Panc1 (cell line): ENCODE results near the gene POLG2. TPM values are rescaled to one million over a fixed set of nuclear protein-coding genes. Genes with fewer than 3 reads are reported as not detected.

Source experiments
- ATAC-seq: fragments of 200-7000 bp; cut with Tn5 transposase; 2 replicates; pipeline ENCODE4 v1.9.1; 2020; ENCODE audit warnings: mild to moderate bottlenecking, moderate library complexity
- BruUV-seq: library from RNA; stranded (reverse); fragments of 400-500 nt; replicated peaks from 2 replicates; lab custom pipeline; 2021; lab: Mats Ljungman, UMichigan
- CTCF ChIA-PET: fragments of 300-600 bp; sonication (Branson Sonifier 250); formaldehyde crosslinking; loops from one replicate; lab custom pipeline; 2022; ENCODE audit warnings: antibody characterized with exemption; lab: Charles Lee
- POLR2A ChIA-PET: fragments of 300-600 bp; sonication (Branson Sonifier 250); formaldehyde crosslinking; loops from one replicate; lab custom pipeline; 2022; ENCODE audit warnings: antibody characterized with exemption; lab: Charles Lee
- DNase-seq: peaks from one replicate; pipeline ENCODE4 v3.0.0-alpha.2; 2010; ENCODE audit warnings: low read depth, low spot score
- H3K27ac ChIP-seq: 2 replicates; pipeline ENCODE4 v1.5.1; 2011; ENCODE audit warnings: mild to moderate bottlenecking, low read length, inconsistent platforms
- H3K27me3 ChIP-seq: fragments of 200-500 bp; sonication (Bioruptor generic); 2 replicates; pipeline ENCODE4 v1.6.0; 2014; ENCODE audit warnings: low read length, inconsistent platforms; ENCODE audit not compliant: control insufficient read depth, insufficient read depth
- H3K36me3 ChIP-seq: fragments of 200-500 bp; sonication (Bioruptor generic); 2 replicates; pipeline ENCODE4 v1.5.1; 2014; ENCODE audit warnings: inconsistent platforms, mild to moderate bottlenecking, low read length, moderate library complexity; ENCODE audit not compliant: control insufficient read depth, insufficient read depth
- H3K4me1 ChIP-seq: 2 replicates; pipeline ENCODE4 v1.5.1; 2011; ENCODE audit warnings: inconsistent platforms, mild to moderate bottlenecking, low read length, moderate library complexity; ENCODE audit not compliant: control insufficient read depth, insufficient read depth
- H3K4me3 ChIP-seq, 2 experiments: 2 replicates each; pipeline ENCODE4 v1.5.1; 2011 to 2012; ENCODE audit warnings: low read depth in 2 of 2, low read length in 2 of 2, mild to moderate bottlenecking in 2 of 2, inconsistent platforms in 1 of 2, moderate library complexity in 1 of 2
- H3K9me3 ChIP-seq: fragments of 200-500 bp; sonication (Bioruptor generic); 2 replicates; pipeline ENCODE4 v1.5.1; 2014; ENCODE audit warnings: low read depth, mild to moderate bottlenecking, inconsistent platforms, low read length, moderate library complexity; ENCODE audit not compliant: control insufficient read depth, insufficient read depth
- CTCF ChIP-seq: fragments of 450-650 bp; IDR thresholded peaks from 2 replicates; pipeline ENCODE4 v1.5.1; 2017; ENCODE audit warnings: mild to moderate bottlenecking
- POLR2AphosphoS5 ChIP-seq: IDR thresholded peaks from 2 replicates; pipeline ENCODE4 v1.6.1; 2012; ENCODE audit warnings: mild to moderate bottlenecking, low read depth, low read length, moderate library complexity
- SIN3A ChIP-seq: IDR thresholded peaks from 2 replicates; pipeline ENCODE4 v1.6.1; 2012; ENCODE audit warnings: low read depth, mild to moderate bottlenecking, low read length, moderate library complexity, borderline replicate concordance; ENCODE audit not compliant: insufficient read depth
- TCF7L2 ChIP-seq: IDR thresholded peaks from 2 replicates; pipeline ENCODE4 v1.6.1; 2011; ENCODE audit warnings: mild to moderate bottlenecking, low read depth, low read length, inconsistent platforms
- in situ Hi-C: cut with HindIII; loops from 2 replicates; pipeline ENCODE4 v1.10.0; 2016; ENCODE audit warnings: low sequenced_read_pairs, low pct_unique_long_range_greater_than_20kb
- intact Hi-C: fragments of 100-400 bp; cut with micrococcal nuclease; formaldehyde crosslinking; loops from one replicate; pipeline ENCODE4 v1.10.0; 2022; ENCODE audit not compliant: unreplicated experiment
- total RNA-seq: library from RNA; stranded (reverse); gene quantifications from one replicate; pipeline ENCODE4 v1.2.1, GENCODE V29; 2021; ENCODE audit not compliant: unreplicated experiment
- TF ChIP-seq, protein P1 (sequence below), 2 experiments: IDR thresholded peaks; 2 replicates each; pipeline ENCODE4 v1.6.1; 2011 to 2012; ENCODE audit warnings: low read depth in 2 of 2, control low read depth in 1 of 2, low read length in 1 of 2, mild to moderate bottlenecking in 1 of 2, moderate library complexity in 1 of 2; ENCODE audit not compliant: insufficient read depth in 1 of 2

The POLG2 gene
- total RNA-seq, 1 experiment from 2014 or later, result 19.6 TPM

- Histone ChIP-seq H3K9me3 (no peaks in the 10 kb centered on the region), H3K36me3 (peaks cover 16% of the 10 kb centered on the region; the same call in 1 of the 2 replicates), H3K27me3 (no peaks in the 10 kb centered on the region), H3K27ac (no peak overlapping the region), H3K4me1 (no peaks in the 10 kb centered on the region), H3K4me3 (no peak overlapping the region)
- intact Hi-C loops, result no loop called here
- no peak for ATAC-seq
- POLR2A ChIA-PET, result no interaction called here
- no TSS peak for BruUV-seq
- TF ChIP-seq POLR2AphosphoS5 (no peak), CTCF (no peak), SIN3A (no peak)
- TF ChIP-seq, protein P1, sequence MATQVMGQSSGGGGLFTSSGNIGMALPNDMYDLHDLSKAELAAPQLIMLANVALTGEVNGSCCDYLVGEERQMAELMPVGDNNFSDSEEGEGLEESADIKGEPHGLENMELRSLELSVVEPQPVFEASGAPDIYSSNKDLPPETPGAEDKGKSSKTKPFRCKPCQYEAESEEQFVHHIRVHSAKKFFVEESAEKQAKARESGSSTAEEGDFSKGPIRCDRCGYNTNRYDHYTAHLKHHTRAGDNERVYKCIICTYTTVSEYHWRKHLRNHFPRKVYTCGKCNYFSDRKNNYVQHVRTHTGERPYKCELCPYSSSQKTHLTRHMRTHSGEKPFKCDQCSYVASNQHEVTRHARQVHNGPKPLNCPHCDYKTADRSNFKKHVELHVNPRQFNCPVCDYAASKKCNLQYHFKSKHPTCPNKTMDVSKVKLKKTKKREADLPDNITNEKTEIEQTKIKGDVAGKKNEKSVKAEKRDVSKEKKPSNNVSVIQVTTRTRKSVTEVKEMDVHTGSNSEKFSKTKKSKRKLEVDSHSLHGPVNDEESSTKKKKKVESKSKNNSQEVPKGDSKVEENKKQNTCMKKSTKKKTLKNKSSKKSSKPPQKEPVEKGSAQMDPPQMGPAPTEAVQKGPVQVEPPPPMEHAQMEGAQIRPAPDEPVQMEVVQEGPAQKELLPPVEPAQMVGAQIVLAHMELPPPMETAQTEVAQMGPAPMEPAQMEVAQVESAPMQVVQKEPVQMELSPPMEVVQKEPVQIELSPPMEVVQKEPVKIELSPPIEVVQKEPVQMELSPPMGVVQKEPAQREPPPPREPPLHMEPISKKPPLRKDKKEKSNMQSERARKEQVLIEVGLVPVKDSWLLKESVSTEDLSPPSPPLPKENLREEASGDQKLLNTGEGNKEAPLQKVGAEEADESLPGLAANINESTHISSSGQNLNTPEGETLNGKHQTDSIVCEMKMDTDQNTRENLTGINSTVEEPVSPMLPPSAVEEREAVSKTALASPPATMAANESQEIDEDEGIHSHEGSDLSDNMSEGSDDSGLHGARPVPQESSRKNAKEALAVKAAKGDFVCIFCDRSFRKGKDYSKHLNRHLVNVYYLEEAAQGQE (IDR thresholded peaks at IDR 0.05; ENCODE audit: insufficient read depth in 1 of 2, low read depth in 2 of 2, low read length in 1 of 2), result no peak
- in situ Hi-C loops, result no loop called here
- no peak for DNase-seq
- CTCF ChIA-PET, result no interaction called here
Observed at GRCh38 chr17:64477849-64478248, 19.0 kb downstream of the POLG2 start.

- TF ChIP-seq, protein P1 (IDR thresholded peaks at IDR 0.05; ENCODE audit: insufficient read depth in 1 of 2, low read depth in 2 of 2, low read length in 1 of 2), result no peak
- TF ChIP-seq CTCF, result no peak
- no peak for TF ChIP-seq POLR2AphosphoS5
- no peak for TF ChIP-seq TCF7L2
- no peak for TF ChIP-seq SIN3A
- H3K36me3 ChIP-seq, result peaks cover 6% of the 10 kb centered on the region; the same call in 1 of the 2 replicates
- ATAC-seq (no peak), DNase-seq (no peak)
- H3K27me3 ChIP-seq, result no peaks in the 10 kb centered on the region
- in situ Hi-C loops, result no loop called here
- no peaks in the 10 kb centered on the region for H3K4me1 ChIP-seq
- no peak overlapping the region for H3K4me3 ChIP-seq
- intact Hi-C loops, result no loop called here
- ChIA-PET POLR2A (no interaction called here), CTCF (no interaction called here)
- no TSS peak for BruUV-seq
- H3K27ac ChIP-seq, result no peak overlapping the region
- no peaks in the 10 kb centered on the region for H3K9me3 ChIP-seq
Observed at GRCh38 chr17:64472564-64472963, 24.3 kb downstream of the POLG2 start.
